Psoas muscle (tissue), 8 donors: ENCODE measurements around the gene AUTS2. TPM values are rescaled to one million over a fixed set of nuclear protein-coding genes. Genes with fewer than 3 reads are reported as not detected.

ENCODE experiments used
- ATAC-seq, 4 donors: fragments of 200-7000 bp; cut with Tn5 transposase; one replicate each; pipeline ENCODE4 v1.9.1; 2020; ENCODE audit warnings: moderate library complexity in 3 of 4, mild to moderate bottlenecking in 2 of 4
- DNase-seq, 2 donors: peaks; one replicate each; pipeline ENCODE4 v3.0.0-alpha.2; 2020
- H3K27ac ChIP-seq: fragments of 200-600 bp; one replicate; pipeline ENCODE4 v1.8.0; 2022
- H3K27me3 ChIP-seq, 3 donors: fragments of 200-600 bp in 1 of 3; one replicate each; pipeline versions ENCODE4 v1.6.1 to v1.8.0; 2013 to 2022; ENCODE audit warnings: low read length in 2 of 3, mild to moderate bottlenecking in 2 of 3, moderate library complexity in 1 of 3; ENCODE audit not compliant: insufficient read depth in 3 of 3
- H3K36me3 ChIP-seq, 2 donors: fragments of 200-600 bp in 1 of 2; one replicate each; pipeline versions ENCODE4 v1.6.1 to v1.8.0; 2013 to 2022; ENCODE audit warnings: low read depth in 1 of 2, mild to moderate bottlenecking in 1 of 2, moderate library complexity in 1 of 2; ENCODE audit not compliant: insufficient read depth in 1 of 2
- H3K4me1 ChIP-seq: fragments of 200-600 bp; one replicate; pipeline ENCODE4 v1.8.0; 2022
- H3K4me3 ChIP-seq: fragments of 200-600 bp; one replicate; pipeline ENCODE4 v1.8.0; 2022; ENCODE audit warnings: mild to moderate bottlenecking
- H3K9me3 ChIP-seq: fragments of 200-600 bp; one replicate; pipeline ENCODE4 v1.8.0; 2022
- CTCF ChIP-seq: fragments of 200-600 bp; IDR thresholded peaks from one replicate; pipeline ENCODE4 v1.8.0; 2022; ENCODE audit warnings: antibody characterized with exemption
- WGBS, 3 donors: extraction: QIAGEN DNeasy Blood & Tissue Kit; methylation state at CpG; one replicate each; pipeline versions ENCODE4 v1.1.6 to v1.1.7; 2013; 5-methylcytosine and 5-hydroxymethylcytosine counted together
- intact Hi-C, 2 donors: fragments of 100-400 bp; cut with DNase I; formaldehyde crosslinking; loops; one replicate each; pipeline versions ENCODE4 v1.11.0 to v1.14.2; 2022
- polyA plus RNA-seq, 3 donors: library from polyadenylated mRNA; stranded (reverse); fragments of 200-250 nt; gene quantifications; one replicate each; pipeline ENCODE4 v1.2.3, GENCODE V29; 2013
- total RNA-seq, 4 donors: library from RNA; stranded (reverse); fragmentation: NEBNext Ultra II Directional in 2 of 4; extraction: Animal tissue kit (Norgen Biotek cat#: 25700) in 2 of 4; gene quantifications; one replicate each; pipeline versions ENCODE4 v1.2.1 to v1.2.4, GENCODE V29; 2021 to 2023
- donor health status: healthy with polysubstance abuse.
- donor health status: DM: no; HTN: no; CAD: no; lungs with moderate emphysema.
- donor health status: Bipolar disorder and iron deficiency.
- donor health status: healthy.
- donor health status: DM: yes; HTN: yes; CAD: no.
- donor health status: DM: no; HTN: no; CAD: no.
- donor health status: DM: no; HTN: no; CAD: no.
- donor health status: DM: yes; HTN: yes; CAD: no.

Gene AUTS2
- total and polyA plus RNA-seq, 7 donors, result 5.0 to 33.5 (median 14.3) TPM

DNA sequence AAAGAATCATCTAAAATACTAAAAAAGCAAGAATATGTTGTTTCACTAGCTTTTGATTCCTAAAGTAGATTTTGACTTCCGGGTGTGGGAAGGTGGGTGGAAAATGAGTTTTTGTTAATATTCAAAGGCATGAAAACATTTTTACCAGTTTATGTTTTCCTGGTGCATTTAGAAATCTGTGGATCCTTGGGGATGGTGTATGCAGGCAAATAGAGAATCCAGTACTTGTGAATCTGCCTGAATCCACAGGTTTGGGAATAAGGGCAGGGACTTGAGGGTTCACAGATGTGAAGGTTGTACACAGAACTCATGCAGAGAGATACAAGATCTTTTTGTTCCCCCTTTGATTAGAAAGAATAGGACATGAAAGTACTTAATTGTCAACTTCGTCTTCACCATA lies 22.4 kb downstream of the AUTS2 start:
- H3K27ac ChIP-seq, result no peak overlapping the region
- 89 to 96% (median 95%) methylated on average over 2 of the region's 2 CpGs for WGBS, 3 donors
- H3K27me3 ChIP-seq, result no peaks in the 10 kb centered on the region
- TF ChIP-seq CTCF, result no peak
- H3K4me1 ChIP-seq, result peaks cover 18% of the 10 kb centered on the region
- no peaks in the 10 kb centered on the region for H3K36me3 ChIP-seq
- no peak for ATAC-seq
- H3K9me3 ChIP-seq, result no peaks in the 10 kb centered on the region
- no peak for DNase-seq
- intact Hi-C loops, result no loop called here
- no peak overlapping the region for H3K4me3 ChIP-seq

DNA sequence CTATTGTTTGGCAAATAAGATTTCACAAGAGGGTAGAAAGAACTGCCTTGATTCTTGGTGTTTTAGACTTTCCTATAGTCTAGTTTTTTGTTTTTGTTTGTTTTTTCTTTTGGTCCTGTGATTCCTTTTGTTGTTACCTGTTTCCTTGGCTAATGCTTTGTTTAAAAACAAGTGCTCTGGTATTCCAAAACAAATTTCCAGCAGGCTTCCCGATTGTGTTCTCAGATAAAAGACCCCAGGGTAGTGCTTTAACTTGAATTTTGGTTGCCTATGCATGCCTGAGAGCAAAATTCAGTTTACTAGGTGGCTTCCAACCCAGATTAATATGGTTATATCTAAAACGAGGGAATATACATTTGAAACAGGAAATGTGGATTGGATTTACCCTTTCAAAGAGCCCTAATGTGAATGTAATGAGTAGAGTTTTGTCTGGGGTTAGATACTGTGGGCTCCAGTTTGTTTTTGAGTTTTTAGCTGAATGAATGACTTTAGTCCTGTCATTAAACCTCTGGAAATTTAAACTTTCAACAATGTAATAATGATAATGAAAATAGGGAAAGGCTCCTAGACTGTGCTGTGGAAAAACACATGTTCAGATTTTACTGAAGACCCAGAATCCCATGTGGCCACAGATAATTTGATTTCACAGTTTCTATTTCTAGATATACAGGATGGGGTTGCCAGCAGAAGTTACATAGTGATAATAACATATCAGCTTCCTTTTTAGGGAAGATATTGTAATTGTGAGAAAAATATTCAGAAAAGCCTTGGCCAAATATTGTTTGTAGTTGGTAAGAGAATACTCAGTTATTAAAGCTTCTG lies 23.9 kb downstream of the AUTS2 start:
- Histone ChIP-seq H3K27ac (no peak overlapping the region), H3K36me3 (no peaks in the 10 kb centered on the region), H3K27me3 (no peaks in the 10 kb centered on the region), H3K9me3 (no peaks in the 10 kb centered on the region), H3K4me1 (peaks cover 18% of the 10 kb centered on the region), H3K4me3 (no peak overlapping the region)
- WGBS, 3 donors, result 56 to 59% (median 57%) methylated on average over 2 of the region's 2 CpGs
- intact Hi-C loops, result no loop called here
- ATAC-seq (no peak), DNase-seq (no peak)
- TF ChIP-seq CTCF, result no peak

DNA sequence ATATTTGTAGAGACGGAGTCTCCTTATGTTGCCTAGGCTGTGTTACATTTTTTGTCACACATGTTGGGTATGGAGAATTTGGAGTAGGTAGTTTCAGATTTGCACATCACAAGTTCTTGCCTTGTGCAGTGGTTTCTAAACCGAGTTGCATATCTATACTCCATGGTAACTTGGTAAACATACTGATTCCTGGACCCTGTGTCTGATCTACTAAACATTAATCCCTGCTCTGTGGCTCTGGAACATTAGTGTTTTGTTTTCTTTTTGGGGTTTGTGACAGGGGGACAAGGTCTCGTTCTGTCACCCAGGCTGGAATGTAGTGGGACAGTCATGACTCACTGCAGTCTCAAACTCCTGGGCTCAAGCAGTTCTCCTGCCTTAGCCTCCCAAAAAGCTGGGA lies 24.7 kb downstream of the AUTS2 start:
- no peaks in the 10 kb centered on the region for H3K36me3 ChIP-seq
- no peak overlapping the region for H3K27ac ChIP-seq
- no peak for TF ChIP-seq CTCF
- H3K9me3 ChIP-seq, result no peaks in the 10 kb centered on the region
- no peak for ATAC-seq
- intact Hi-C loops, result no loop called here
- 67 to 73% (median 69%) methylated on average over 3 of the region's 3 CpGs for WGBS, 3 donors
- DNase-seq, result no peak
- no peak overlapping the region for H3K4me3 ChIP-seq
- H3K4me1 ChIP-seq, result peaks cover 18% of the 10 kb centered on the region
- no peaks in the 10 kb centered on the region for H3K27me3 ChIP-seq

- 85 to 93% (median 87%) methylated on average over 8 of the region's 8 CpGs for WGBS, 3 donors
- Histone ChIP-seq H3K36me3 (no peaks in the 10 kb centered on the region), H3K27ac (no peak overlapping the region), H3K27me3 (no peaks in the 10 kb centered on the region), H3K4me3 (no peak overlapping the region), H3K4me1 (peaks cover 17% of the 10 kb centered on the region), H3K9me3 (no peaks in the 10 kb centered on the region)
- DNase-seq (no peak), ATAC-seq (no peak)
- TF ChIP-seq CTCF, result no peak
- intact Hi-C loops, result no loop called here
Observed at GRCh38 chr7:69624435-69625230, 26.4 kb downstream of the AUTS2 start.
